OCI-LY1 (cell line): ENCODE measurements around the gene VEGFB.

ENCODE experiments used
- CTCF ChIP-seq: fragments of 200-600 bp; sonication (generic), shearing (Covaris generic); IDR thresholded peaks from 2 replicates; pipeline ENCODE4 v1.5.1; 2017; ENCODE audit warnings: mild to moderate bottlenecking, antibody characterized with exemption, low read length, moderate library complexity, mixed read lengths
- EZH2 ChIP-seq: fragments of 200-600 bp; sonication (generic), shearing (Covaris generic); IDR thresholded peaks from 2 replicates; pipeline ENCODE4 v1.8.0; 2017; ENCODE audit warnings: borderline replicate concordance, mixed run types, mild to moderate bottlenecking, antibody characterized with exemption, low read length, moderate library complexity, mixed read lengths

GRCh38 chr11:64253481-64253880, 19.1 kb downstream of the VEGFB start:
- no peak for TF ChIP-seq CTCF
- no peak for TF ChIP-seq EZH2
